ENCODE data around the gene TMEM72. TPM values are rescaled to one million over a fixed set of nuclear protein-coding genes. Genes with fewer than 3 reads are reported as not detected.

The TMEM72 gene
- total RNA-seq, 1 experiment from 2014 or later: not detected

GRCh38 chr10:44967616-44968015 is 56.5 kb downstream of the TMEM72 start (continued):
- TF ChIP-seq EZH2phosphoT487 (IDR thresholded peaks at IDR 0.05; ENCODE audit: borderline replicate concordance): no peak
- TF ChIP-seq CBX3 (IDR thresholded peaks at IDR 0.05; ENCODE audit: low read depth): no peak
- TF ChIP-seq POLR2AphosphoS5 (IDR thresholded peaks at IDR 0.05; ENCODE audit: low read depth, low read length): no peak

- CTCF ChIA-PET: no interaction called here
- RAD21 ChIA-PET (ENCODE audit: low non-redundant PET in 1 of 2, low total read pairs in 2 of 2, uncharacterized antibody in 2 of 2, unreplicated experiment in 2 of 2): no interaction called here
- H3K27ac ChIP-seq (ENCODE audit: low read depth, low read length): no peak overlapping the region
Observed at GRCh38 chr10:44968091-44968490, 57.0 kb downstream of the TMEM72 start.

More at GRCh38 chr10:44968091-44968490, 57.0 kb downstream of the TMEM72 start:
- H2AFZ ChIP-seq (ENCODE audit: low read depth, low read length, poor library complexity, severe bottlenecking): no peak overlapping the region
- intact Hi-C loops (cut with micrococcal nuclease): no loop called here
- no peaks in the 10 kb centered on the region for H3K36me3 ChIP-seq (ENCODE audit: control insufficient read depth in 1 of 2, insufficient read depth in 2 of 2, low read length in 2 of 2)
- H3K27me3 ChIP-seq (ENCODE audit: insufficient read depth, low read length): no peaks in the 10 kb centered on the region
- POLR2A ChIA-PET: interaction anchor here (3.5 kb wide), 1 partner anchor 11 kb away, joined by 15 read pairs; the partner anchor contains the start of gene DEPP1
- H3K4me1 ChIP-seq (ENCODE audit: control insufficient read depth in 1 of 2, insufficient read depth in 2 of 2, low read length in 2 of 2): peaks cover 0 to 9% of the 10 kb centered on the region in 2 experiments; a peak in 1 of 4 replicates
- no peaks in the 10 kb centered on the region for H3K79me2 ChIP-seq (ENCODE audit: insufficient read depth, low read length)
- no peak overlapping the region for H3K9ac ChIP-seq (ENCODE audit: low read length)
- no peak for DNase-seq (ENCODE audit: low read depth, low spot score)
- BruUV-seq (replicated peaks): no TSS peak
- H3K9me3 ChIP-seq (ENCODE audit: control insufficient read depth in 1 of 2, insufficient read depth in 1 of 2, low read depth in 1 of 2, low read length in 2 of 2): no peaks in the 10 kb centered on the region
- H3K9me2 ChIP-seq (ENCODE audit: insufficient read depth): no peaks in the 10 kb centered on the region
- no peaks in the 10 kb centered on the region for H4K20me1 ChIP-seq (ENCODE audit: insufficient read depth)
- TF ChIP-seq CTCF (IDR thresholded peaks at IDR 0.05 in 2 of 3, conservative IDR thresholded peaks at IDR 0.05 in 1 of 3; ENCODE audit: borderline replicate concordance in 1 of 3, insufficient read depth in 1 of 3, low read depth in 2 of 3, low read length in 2 of 3): no peak
- no peak for TF ChIP-seq YY1 (IDR thresholded peaks at IDR 0.05; ENCODE audit: extremely low read depth, insufficient replicate concordance, low read depth, low read length)
- TF ChIP-seq FOSL1 (IDR thresholded peaks at IDR 0.05; ENCODE audit: low read depth): no peak
- no peak for TF ChIP-seq JUND (IDR thresholded peaks at IDR 0.05)
- TF ChIP-seq ELF1 (IDR thresholded peaks at IDR 0.05; ENCODE audit: borderline replicate concordance, low read depth): no peak
- no peak for TF ChIP-seq CBX3 (IDR thresholded peaks at IDR 0.05; ENCODE audit: low read depth)
- no peak for TF ChIP-seq EZH2 (IDR thresholded peaks at IDR 0.05)
- no peak for TF ChIP-seq MAX (IDR thresholded peaks at IDR 0.05)
- TF ChIP-seq EZH2phosphoT487 (IDR thresholded peaks at IDR 0.05; ENCODE audit: borderline replicate concordance): no peak
- TF ChIP-seq SP1 (IDR thresholded peaks at IDR 0.05; ENCODE audit: low read depth): no peak
- TF ChIP-seq POLR2AphosphoS5 (IDR thresholded peaks at IDR 0.05; ENCODE audit: low read depth, low read length): no peak
- TF ChIP-seq ZBTB33 (IDR thresholded peaks at IDR 0.05; ENCODE audit: extremely low read depth, insufficient replicate concordance, low read length): no peak
- no peak for TF ChIP-seq EGR1 (IDR thresholded peaks at IDR 0.05; ENCODE audit: low read depth)
- no peak for TF ChIP-seq TCF7L2 (IDR thresholded peaks at IDR 0.05; ENCODE audit: borderline replicate concordance, extremely low read depth, insufficient read depth, insufficient read length)
- TF ChIP-seq CEBPB (IDR thresholded peaks at IDR 0.05; ENCODE audit: low read depth): no peak
- no peak overlapping the region for H3K4me2 ChIP-seq (ENCODE audit: low read length)
- H3K4me3 ChIP-seq (replicated peaks in 1 of 2; ENCODE audit: low read depth in 1 of 2, low read length in 2 of 2): no peak overlapping the region
- no peak for ATAC-seq

Data from HCT116 (cell line).